Effector memory CD4-positive, alpha-beta T cell (primary cell): ENCODE data around the gene LEAP2.
A peak's percentile ranks its signal among the peaks of the same experiment; 100 is the strongest.

Source experiments
- DNase-seq, 3 donors: peaks; one replicate each; pipeline ENCODE4 v3.0.0-alpha.2; 2020
- H3K27ac ChIP-seq: 2 replicates; pipeline ENCODE4 v1.7.0; 2013; ENCODE audit warnings: mild to moderate bottlenecking, low read length, moderate library complexity; ENCODE audit not compliant: insufficient read depth, poor library complexity, severe bottlenecking
- H3K27me3 ChIP-seq: replicated peaks from 2 replicates; pipeline ENCODE4 v1.7.0; 2013; ENCODE audit warnings: mild to moderate bottlenecking, low read length; ENCODE audit not compliant: insufficient read depth, control insufficient read depth, poor library complexity, severe bottlenecking
- H3K36me3 ChIP-seq: 2 replicates; pipeline ENCODE4 v1.7.0; 2013; ENCODE audit warnings: mild to moderate bottlenecking, low read length, moderate library complexity; ENCODE audit not compliant: control insufficient read depth, insufficient read depth
- H3K4me1 ChIP-seq: 2 replicates; pipeline ENCODE4 v1.7.0; 2013; ENCODE audit warnings: low read length, mild to moderate bottlenecking; ENCODE audit not compliant: control insufficient read depth, insufficient read depth, poor library complexity, severe bottlenecking
- H3K4me3 ChIP-seq: 2 replicates; pipeline ENCODE4 v1.7.0; 2013; ENCODE audit warnings: low read length, low read depth, mild to moderate bottlenecking; ENCODE audit not compliant: insufficient read depth, poor library complexity, severe bottlenecking
- H3K9me3 ChIP-seq: 2 replicates; pipeline ENCODE4 v1.7.0; 2013; ENCODE audit warnings: mild to moderate bottlenecking, low read length, moderate library complexity; ENCODE audit not compliant: control insufficient read depth

LEAP2 gene

DNA sequence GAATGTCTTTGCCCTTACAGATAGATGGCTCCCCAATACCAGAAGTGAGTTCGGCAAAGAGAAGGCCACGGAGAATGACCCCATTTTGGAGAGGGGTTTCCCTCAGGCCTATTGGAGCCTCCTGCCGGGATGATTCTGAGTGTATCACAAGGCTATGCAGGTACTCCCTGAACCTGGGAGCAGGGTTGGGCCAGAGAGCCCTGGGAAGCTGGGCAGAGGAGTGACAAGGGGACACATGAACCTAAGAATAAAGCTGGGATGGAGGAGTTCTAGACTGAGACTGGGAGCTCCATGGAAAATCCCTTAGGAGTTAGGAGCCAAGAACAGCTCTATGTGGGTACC, 433 bp downstream of the LEAP2 start:
- H3K27me3 ChIP-seq, result no peaks in the 10 kb centered on the region
- peaks cover 16% of the 10 kb centered on the region for H3K36me3 ChIP-seq
- H3K4me3 ChIP-seq, result no peak overlapping the region
- no peak for DNase-seq
- no peaks in the 10 kb centered on the region for H3K4me1 ChIP-seq
- H3K9me3 ChIP-seq, result no peaks in the 10 kb centered on the region
- H3K27ac ChIP-seq, result no peak overlapping the region

DNA sequence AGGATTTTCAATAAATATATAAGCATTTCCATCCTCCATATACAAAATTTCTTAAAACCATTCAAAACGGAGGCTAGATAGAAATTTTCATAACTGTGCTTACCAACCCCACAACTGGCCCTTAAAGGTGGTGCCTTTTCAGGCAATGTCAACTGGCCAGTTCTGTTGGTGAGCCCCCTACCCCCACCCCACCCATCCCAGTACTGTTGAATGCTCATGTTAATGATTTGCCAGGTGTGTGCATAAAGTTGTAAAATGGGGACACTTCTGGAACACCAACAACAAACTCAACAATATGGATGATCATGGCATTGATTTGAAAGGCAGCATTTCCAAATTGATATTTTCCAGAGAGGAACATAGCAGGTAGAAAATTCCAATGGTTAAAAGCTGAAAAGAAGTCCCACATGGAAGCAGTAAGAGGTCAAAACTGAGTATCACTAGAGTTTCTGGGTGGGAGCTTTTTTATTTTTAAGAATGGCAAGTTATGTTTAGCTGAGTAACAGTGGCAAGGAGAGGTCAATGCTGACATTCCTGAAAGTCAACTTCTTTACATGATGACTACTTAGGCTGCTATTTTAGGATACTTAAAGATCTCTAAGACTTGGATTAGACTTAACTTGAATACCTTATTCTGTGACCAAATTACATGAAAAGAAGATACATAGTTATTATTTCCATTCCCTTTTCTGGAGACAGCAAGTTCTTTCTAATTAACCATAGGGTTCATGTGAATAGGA, 2.7 kb downstream of the LEAP2 start:
- peaks cover 30% of the 10 kb centered on the region for H3K36me3 ChIP-seq
- H3K9me3 ChIP-seq, result no peaks in the 10 kb centered on the region
- H3K27me3 ChIP-seq, result no peaks in the 10 kb centered on the region
- H3K4me1 ChIP-seq, result no peaks in the 10 kb centered on the region
- H3K27ac ChIP-seq, result no peak overlapping the region
- no peak for DNase-seq
- no peak overlapping the region for H3K4me3 ChIP-seq

DNA sequence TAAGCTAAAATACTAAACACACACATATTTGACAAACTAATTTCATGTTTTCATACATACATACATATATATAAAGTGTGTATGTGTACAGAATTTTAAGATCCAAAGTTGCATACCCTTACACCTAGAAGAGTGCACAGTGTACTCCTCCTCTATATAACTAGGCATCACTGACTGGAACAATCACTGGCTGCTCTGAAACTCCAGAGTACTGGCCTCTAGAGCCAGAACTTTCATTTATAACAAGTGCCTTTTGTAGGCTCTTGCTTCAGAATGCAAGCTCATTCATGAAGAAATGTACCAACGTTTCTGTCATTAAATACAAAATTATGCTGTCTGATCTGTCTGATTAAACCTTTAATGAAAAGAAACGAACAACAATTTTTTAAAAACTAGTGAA, 4.0 kb downstream of the LEAP2 start:
- Histone ChIP-seq H3K4me3 (no peak overlapping the region), H3K4me1 (no peaks in the 10 kb centered on the region), H3K9me3 (no peaks in the 10 kb centered on the region), H3K27ac (no peak overlapping the region), H3K27me3 (no peaks in the 10 kb centered on the region), H3K36me3 (peaks cover 41% of the 10 kb centered on the region)
- DNase-seq, result no peak

DNA sequence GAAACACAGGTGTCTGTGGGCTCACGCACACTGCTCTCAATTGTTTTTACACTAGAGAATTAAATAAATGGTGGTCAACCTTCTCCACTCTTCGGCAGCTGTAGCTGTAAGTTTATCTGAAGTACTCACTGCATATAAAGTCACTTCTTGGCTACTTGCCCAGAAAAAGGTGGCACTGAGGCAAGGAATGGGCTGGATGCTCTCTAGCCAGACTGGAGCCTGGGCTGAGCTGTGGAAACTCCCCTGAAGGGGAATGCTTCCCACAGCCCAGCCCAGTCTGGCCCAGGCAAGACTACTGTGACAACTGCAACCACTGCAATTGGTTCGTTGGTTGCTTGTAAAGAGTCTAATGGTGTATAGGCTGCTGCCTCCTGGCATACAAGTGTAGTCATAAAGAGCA, 4.5 kb downstream of the LEAP2 start:
- Histone ChIP-seq H3K4me1 (no peaks in the 10 kb centered on the region), H3K36me3 (peaks cover 44% of the 10 kb centered on the region), H3K27ac (no peak overlapping the region), H3K9me3 (no peaks in the 10 kb centered on the region), H3K27me3 (no peaks in the 10 kb centered on the region), H3K4me3 (no peak overlapping the region)
- DNase-seq, result no peak

DNA sequence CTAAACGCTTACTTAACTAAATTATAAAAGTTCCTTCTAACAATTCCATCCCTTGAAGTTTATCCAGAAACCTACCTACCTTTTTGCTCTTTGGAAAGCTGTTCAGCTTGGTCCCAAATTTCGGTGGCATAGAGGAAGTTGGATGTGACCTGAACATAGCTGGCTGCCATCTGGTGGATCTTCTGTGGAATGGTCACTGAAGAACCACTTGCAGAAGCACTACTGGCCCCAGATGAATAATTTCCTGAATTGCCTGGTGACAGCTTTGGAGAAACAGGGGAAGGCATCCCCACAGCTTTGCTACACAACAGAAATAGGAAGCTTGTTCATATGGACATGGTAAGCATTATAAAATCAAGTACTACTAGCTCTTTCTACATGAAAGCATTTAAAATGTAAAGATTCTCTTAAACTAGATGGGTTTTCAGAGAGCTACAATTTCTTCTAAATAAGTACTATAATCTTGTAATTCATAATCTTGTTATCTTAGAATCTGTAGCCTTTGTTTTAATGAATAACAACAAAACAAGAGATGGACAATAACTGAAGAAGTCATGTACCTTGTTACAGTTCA, 9.9 kb downstream of the LEAP2 start:
- Histone ChIP-seq H3K27ac (no peak overlapping the region), H3K4me3 (no peak overlapping the region), H3K36me3 (peaks cover 68% of the 10 kb centered on the region), H3K27me3 (no peaks in the 10 kb centered on the region), H3K9me3 (no peaks in the 10 kb centered on the region), H3K4me1 (no peaks in the 10 kb centered on the region)
- peak in 1 of 3 donors; percentile 4 for DNase-seq

DNA sequence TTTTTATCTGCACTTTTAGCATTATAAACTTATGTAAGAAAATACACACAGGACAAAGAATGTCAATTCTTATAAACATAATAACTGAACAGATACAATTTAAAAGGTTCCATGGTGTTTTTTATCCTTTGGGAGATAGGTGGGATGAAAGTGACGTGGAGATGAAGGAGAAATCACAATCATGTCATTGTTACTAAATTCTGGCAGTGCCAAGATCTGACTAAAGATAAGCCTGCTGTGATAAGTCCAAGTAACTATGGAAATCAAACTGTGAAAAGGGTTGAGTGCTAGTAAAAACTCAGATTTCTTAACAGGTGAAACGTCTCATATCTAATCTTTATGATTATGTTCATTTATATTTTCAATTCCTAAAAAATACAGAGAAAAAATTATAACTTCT, 11.1 kb downstream of the LEAP2 start:
- no peak overlapping the region for H3K4me3 ChIP-seq
- no peak for DNase-seq
- no peaks in the 10 kb centered on the region for H3K4me1 ChIP-seq
- no peak overlapping the region for H3K27ac ChIP-seq
- H3K27me3 ChIP-seq, result no peaks in the 10 kb centered on the region
- peaks cover 64% of the 10 kb centered on the region for H3K36me3 ChIP-seq
- H3K9me3 ChIP-seq, result no peaks in the 10 kb centered on the region

DNA sequence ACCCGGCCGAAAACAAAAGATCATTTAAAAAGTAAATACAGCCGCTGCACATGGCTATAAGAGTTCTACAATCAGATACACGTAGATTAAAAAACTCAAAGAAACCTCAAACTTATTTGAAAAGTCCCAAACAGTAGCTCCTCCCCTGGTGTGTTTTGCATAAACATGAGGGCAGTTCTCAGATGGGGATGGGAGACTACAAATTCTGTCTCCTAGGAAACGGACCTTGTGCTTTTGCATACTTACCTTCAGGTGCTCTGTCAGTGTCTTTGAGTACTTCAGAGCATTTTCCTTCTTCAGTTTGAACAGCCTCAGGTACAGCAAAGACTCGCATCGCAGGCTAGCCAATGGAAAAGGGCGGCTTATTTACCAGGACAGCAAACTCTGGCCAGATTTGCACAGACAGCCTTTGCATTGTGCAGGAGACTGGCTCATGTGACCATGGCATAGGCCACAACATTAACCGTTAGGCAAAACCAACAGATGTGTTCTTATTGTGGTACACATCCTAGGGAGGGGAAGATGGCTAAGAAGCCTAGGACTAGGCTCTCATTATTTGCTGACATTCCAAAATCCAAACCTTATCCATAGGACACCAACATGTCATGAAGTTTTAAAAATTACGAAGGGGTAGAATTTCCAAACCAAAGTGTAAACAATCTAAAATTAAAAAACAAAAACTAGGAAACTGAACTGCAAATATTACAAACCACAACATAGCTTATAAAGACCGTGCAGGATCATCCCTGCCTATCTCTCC, 12.8 kb downstream of the LEAP2 start:
- Histone ChIP-seq H3K9me3 (no peaks in the 10 kb centered on the region), H3K4me1 (no peaks in the 10 kb centered on the region), H3K4me3 (no peak overlapping the region), H3K27ac (no peak overlapping the region), H3K27me3 (no peaks in the 10 kb centered on the region), H3K36me3 (peaks cover 57% of the 10 kb centered on the region)
- no peak for DNase-seq

DNA sequence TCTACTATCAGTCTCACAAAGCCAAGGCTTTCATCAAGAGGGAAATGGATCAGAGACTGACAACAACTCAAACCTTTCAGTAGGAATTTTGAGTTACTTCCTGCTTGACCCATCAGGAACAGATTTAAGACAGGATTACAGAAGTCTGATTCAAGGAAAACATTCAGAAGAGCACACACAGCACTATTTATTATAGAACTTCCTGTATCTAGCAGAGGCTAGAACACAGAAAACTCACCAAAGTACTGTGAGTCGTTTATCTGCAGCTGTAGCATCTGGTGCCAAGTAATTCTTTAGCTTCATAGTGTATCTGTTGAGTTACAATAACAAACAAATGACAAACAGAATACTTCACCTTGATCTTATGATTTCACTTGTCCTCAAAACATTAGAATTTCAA, 13.8 kb downstream of the LEAP2 start:
- Histone ChIP-seq H3K27ac (no peak overlapping the region), H3K4me3 (no peak overlapping the region), H3K36me3 (peaks cover 60% of the 10 kb centered on the region), H3K4me1 (no peaks in the 10 kb centered on the region), H3K9me3 (no peaks in the 10 kb centered on the region), H3K27me3 (no peaks in the 10 kb centered on the region)
- DNase-seq, result no peak

DNA sequence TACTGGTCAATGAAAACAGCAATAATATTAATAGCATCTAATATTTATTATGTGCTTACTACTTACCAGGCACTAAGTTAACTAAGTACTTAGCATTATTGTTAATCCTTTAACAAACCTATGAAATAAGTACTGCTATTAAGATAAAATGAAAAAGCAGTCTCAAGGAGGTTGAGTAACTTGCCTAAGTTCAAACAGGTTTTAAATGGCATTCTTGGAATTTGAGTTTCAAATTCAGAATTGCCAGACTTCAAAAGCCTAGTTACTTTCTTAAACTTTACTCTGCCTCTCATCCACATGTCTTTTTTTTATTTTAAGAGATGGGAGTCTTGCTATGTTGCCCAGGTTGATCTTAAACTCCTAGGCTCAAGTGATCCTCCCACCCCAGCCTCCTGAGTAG, 16.0 kb downstream of the LEAP2 start:
- H3K36me3 ChIP-seq, result peaks cover 63% of the 10 kb centered on the region
- DNase-seq, result no peak

DNA sequence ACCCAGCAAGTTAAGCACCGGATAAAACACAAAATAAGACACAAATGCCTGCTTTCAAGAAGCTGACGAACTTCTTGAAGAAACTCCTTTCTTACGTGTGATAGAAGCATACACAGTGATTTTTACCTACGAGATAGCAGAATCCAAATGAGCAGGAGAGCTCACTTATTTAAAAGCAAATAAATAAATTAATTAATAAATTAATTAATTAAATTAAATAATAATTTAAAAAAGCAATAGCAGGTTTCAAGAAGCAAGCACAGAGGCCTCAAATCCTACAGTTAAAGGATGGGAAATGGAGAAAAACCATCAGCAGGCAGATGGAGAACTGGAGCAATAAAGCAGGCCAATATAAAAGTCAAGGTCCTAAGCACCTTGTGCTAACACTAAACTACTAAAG, 17.3 kb downstream of the LEAP2 start:
- Histone ChIP-seq H3K9me3 (no peaks in the 10 kb centered on the region), H3K27me3 (no peaks in the 10 kb centered on the region), H3K4me3 (no peak overlapping the region), H3K36me3 (peaks cover 65% of the 10 kb centered on the region), H3K27ac (no peak overlapping the region), H3K4me1 (no peaks in the 10 kb centered on the region)
- DNase-seq, result no peak

More for the DNA sequence above, 16.0 kb downstream of the LEAP2 start:
- no peaks in the 10 kb centered on the region for H3K27me3 ChIP-seq
- no peak overlapping the region for H3K4me3 ChIP-seq
- H3K4me1 ChIP-seq, result no peaks in the 10 kb centered on the region
- H3K9me3 ChIP-seq, result no peaks in the 10 kb centered on the region
- H3K27ac ChIP-seq, result no peak overlapping the region
